GM23248 (cell line): Measurements from ENCODE around the gene ZBTB7C. TPM values are rescaled to one million over a fixed set of nuclear protein-coding genes. Genes with fewer than 3 reads are reported as not detected.

Experiments used
- DNase-seq: peaks from one replicate; pipeline ENCODE4 v3.0.0-alpha.2; 2015
- H2AFZ ChIP-seq: fragments of 200-600 bp; sonication (generic); 2 replicates; pipeline ENCODE4 v1.6.1; 2016; ENCODE audit warnings: antibody characterized with exemption
- H3F3A ChIP-seq: fragments of 200-600 bp; sonication (generic); 2 replicates; pipeline ENCODE4 v1.6.1; 2016; ENCODE audit warnings: mild to moderate bottlenecking, antibody characterized with exemption, mixed run types; ENCODE audit not compliant: insufficient read depth
- H3K27ac ChIP-seq: fragments of 200-600 bp; sonication (generic); 2 replicates; pipeline ENCODE4 v1.5.1; 2016; ENCODE audit warnings: mild to moderate bottlenecking
- H3K27me3 ChIP-seq: fragments of 200-600 bp; sonication (generic); replicated peaks from 2 replicates; pipeline ENCODE4 v1.6.1; 2016; ENCODE audit warnings: mild to moderate bottlenecking; ENCODE audit not compliant: insufficient read depth
- H3K36me3 ChIP-seq: fragments of 200-600 bp; sonication (generic); 2 replicates; pipeline ENCODE4 v1.6.1; 2016; ENCODE audit warnings: low read depth, mild to moderate bottlenecking
- H3K4me1 ChIP-seq: fragments of 200-600 bp; sonication (generic); 2 replicates; pipeline ENCODE4 v1.6.1; 2016; ENCODE audit warnings: mild to moderate bottlenecking; ENCODE audit not compliant: insufficient read depth
- H3K4me2 ChIP-seq: fragments of 200-600 bp; sonication (generic); one replicate; pipeline ENCODE4 v1.6.1; 2016; ENCODE audit warnings: mild to moderate bottlenecking; ENCODE audit not compliant: unreplicated experiment
- H3K4me3 ChIP-seq: fragments of 200-600 bp; sonication (generic); 2 replicates; pipeline ENCODE4 v1.5.1; 2016; ENCODE audit warnings: mild to moderate bottlenecking
- H3K79me2 ChIP-seq: fragments of 200-600 bp; sonication (generic); 2 replicates; pipeline ENCODE4 v1.6.1; 2016; ENCODE audit warnings: mild to moderate bottlenecking; ENCODE audit not compliant: insufficient read depth
- H3K9ac ChIP-seq: fragments of 200-600 bp; sonication (generic); 2 replicates; pipeline ENCODE4 v1.6.1; 2016; ENCODE audit warnings: mild to moderate bottlenecking
- H3K9me2 ChIP-seq: fragments of 200-600 bp; sonication (generic); 2 replicates; pipeline ENCODE4 v1.6.1; 2016; ENCODE audit warnings: mixed run types, mild to moderate bottlenecking, moderate library complexity; ENCODE audit not compliant: insufficient read depth
- H3K9me3 ChIP-seq: fragments of 200-600 bp; sonication (generic); one replicate; pipeline ENCODE4 v1.6.1; 2017; ENCODE audit warnings: low read depth
- H4K20me1 ChIP-seq: fragments of 200-600 bp; sonication (generic); 2 replicates; pipeline ENCODE4 v1.6.0; 2016; ENCODE audit not compliant: insufficient read depth
- EZH2 ChIP-seq: fragments of 200-600 bp; sonication (generic); IDR thresholded peaks from 2 replicates; pipeline ENCODE4 v1.6.1; 2018; ENCODE audit warnings: antibody characterized with exemption, mild to moderate bottlenecking; ENCODE audit not compliant: insufficient read depth, poor library complexity, severe bottlenecking
- EZH2phosphoT487 ChIP-seq: fragments of 200-600 bp; sonication (generic); IDR thresholded peaks from 2 replicates; pipeline ENCODE4 v1.6.1; 2018; ENCODE audit warnings: antibody characterized with exemption, moderate library complexity, mild to moderate bottlenecking, low read depth; ENCODE audit not compliant: insufficient read depth
- WGBS, 2 experiments: methylation state at CpG; one replicate each; pipeline ENCODE4 v1.1.6; 2015 to 2017; ENCODE audit warnings: low lambda C conversion rate in 2 of 2, low coverage in 1 of 2; ENCODE audit errors: missing lambda C conversion rate in 2 of 2; 5-methylcytosine and 5-hydroxymethylcytosine counted together
- in situ Hi-C: fragments of 300-500 bp; cut with MboI; formaldehyde crosslinking; loops from 2 replicates; pipeline ENCODE4 v1.15.0; 2020
- polyA plus RNA-seq: library from polyadenylated mRNA; unstranded; fragments of >200 nt; fragmentation: Nextera tagmentation; extraction: Ambion mirVana; gene quantifications from 2 replicates; pipeline ENCODE4 v1.2.1, GENCODE V29; 2016
- total RNA-seq: library from RNA; depleted of rRNA; stranded (reverse); fragments of >200 nt; shearing (Covaris generic); gene quantifications from 2 replicates; pipeline ENCODE4 v1.2.3, GENCODE V29; 2014

The ZBTB7C gene
- total and polyA plus RNA-seq, 2 experiments from 2014 or later: not detected

DNA sequence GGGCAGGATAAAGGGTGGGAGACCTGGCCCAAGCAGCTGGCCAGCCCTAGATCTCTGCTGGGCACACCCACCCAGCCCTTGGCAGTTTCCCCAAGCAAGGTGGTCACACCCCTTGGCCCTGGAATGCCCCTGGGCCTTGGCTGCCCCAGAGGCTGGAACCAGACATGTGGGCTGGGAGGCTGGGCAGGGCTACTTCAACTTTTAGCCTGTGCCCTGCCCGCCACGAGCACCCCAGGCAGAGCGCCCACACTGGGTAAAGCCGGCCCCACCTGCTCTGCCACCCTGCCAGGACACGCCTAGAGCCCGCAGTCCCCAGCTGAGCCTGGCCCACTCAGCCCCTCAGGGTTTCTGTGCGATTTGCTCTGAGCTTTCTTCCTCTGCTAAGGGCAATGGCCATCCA is 359.0 kb downstream of the ZBTB7C start:
- TF ChIP-seq EZH2 (no peak), EZH2phosphoT487 (no peak)
- Histone ChIP-seq H3K4me2 (no peak overlapping the region), H2AFZ (no peak overlapping the region), H3K9me3 (no peaks in the 10 kb centered on the region), H3K36me3 (no peaks in the 10 kb centered on the region), H3K27ac (no peak overlapping the region), H3K27me3 (peaks cover 21% of the 10 kb centered on the region; the same call in 1 of the 2 replicates), H3K4me3 (no peak overlapping the region), H3F3A (no peaks in the 10 kb centered on the region), H3K9ac (no peak overlapping the region), H3K4me1 (no peaks in the 10 kb centered on the region), H3K79me2 (no peaks in the 10 kb centered on the region), H4K20me1 (no peaks in the 10 kb centered on the region), H3K9me2 (no peaks in the 10 kb centered on the region)
- 40 to 45% methylated on average over 7 of the region's 7 CpGs for WGBS, 2 experiments
- no peak for DNase-seq
- in situ Hi-C loops: no loop called here

DNA sequence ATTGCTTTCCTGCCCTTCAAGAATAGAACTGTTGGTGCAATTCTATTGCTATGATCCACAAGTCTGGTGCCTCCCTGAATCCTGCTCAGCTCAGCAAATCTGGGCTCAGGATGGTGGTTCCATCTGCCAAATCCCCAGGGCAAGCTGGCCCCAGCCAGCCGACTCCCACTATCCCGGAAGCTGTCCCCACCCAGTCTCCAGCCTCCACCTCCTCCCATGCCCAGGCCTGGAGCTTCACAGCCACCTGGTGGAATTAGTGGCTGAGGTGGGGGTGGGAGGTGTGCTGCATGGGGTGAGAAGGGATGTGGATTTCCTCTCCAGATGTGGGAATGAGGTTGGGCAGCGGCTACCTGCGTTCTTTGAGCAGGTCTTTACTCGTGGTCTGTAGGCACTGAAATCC is 359.4 kb downstream of the ZBTB7C start:
- no peaks in the 10 kb centered on the region for H4K20me1 ChIP-seq
- no peak overlapping the region for H3K9ac ChIP-seq
- H3K4me2 ChIP-seq: no peak overlapping the region
- H3K9me3 ChIP-seq: no peaks in the 10 kb centered on the region
- no peaks in the 10 kb centered on the region for H3K36me3 ChIP-seq
- H3K27ac ChIP-seq: no peak overlapping the region
- no peak overlapping the region for H3K4me3 ChIP-seq
- no peak for TF ChIP-seq EZH2phosphoT487
- no peak for TF ChIP-seq EZH2
- H3F3A ChIP-seq: no peaks in the 10 kb centered on the region
- DNase-seq: no peak
- H3K27me3 ChIP-seq: peaks cover 21% of the 10 kb centered on the region; the same call in 1 of the 2 replicates
- no peaks in the 10 kb centered on the region for H3K79me2 ChIP-seq
- WGBS, 2 experiments: 13 to 19% methylated on average over 5 of the region's 5 CpGs
- no peaks in the 10 kb centered on the region for H3K9me2 ChIP-seq
- in situ Hi-C loops: no loop called here
- no peaks in the 10 kb centered on the region for H3K4me1 ChIP-seq
- no peak overlapping the region for H2AFZ ChIP-seq

DNA sequence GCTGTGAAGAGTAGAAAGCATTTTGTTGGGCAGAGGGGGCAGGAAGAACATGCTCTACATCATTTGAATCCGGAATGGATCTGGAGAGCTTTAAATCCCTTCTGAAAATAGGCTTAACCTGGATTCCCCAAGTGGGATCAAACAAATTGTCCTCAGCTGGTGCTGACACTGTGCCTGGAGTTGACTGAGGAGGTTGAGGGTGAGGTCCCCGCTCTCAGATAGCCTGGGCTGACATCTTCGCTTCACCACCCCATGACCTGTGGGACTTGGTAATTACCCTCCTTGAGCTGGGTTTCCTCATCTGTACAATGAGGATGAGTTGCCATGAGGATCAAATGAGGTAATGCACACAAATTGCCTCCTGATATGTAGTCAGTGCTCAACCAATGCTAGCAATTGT is 360.9 kb downstream of the ZBTB7C start:
- no peaks in the 10 kb centered on the region for H3F3A ChIP-seq
- H4K20me1 ChIP-seq: no peaks in the 10 kb centered on the region
- WGBS, 2 experiments: 75 to 84% methylated on average over 3 of the region's 3 CpGs
- H3K27ac ChIP-seq: no peak overlapping the region
- no peak overlapping the region for H2AFZ ChIP-seq
- in situ Hi-C loops: no loop called here
- no peaks in the 10 kb centered on the region for H3K79me2 ChIP-seq
- H3K4me3 ChIP-seq: no peak overlapping the region
- H3K4me2 ChIP-seq: no peak overlapping the region
- no peak for TF ChIP-seq EZH2
- no peak for TF ChIP-seq EZH2phosphoT487
- no peaks in the 10 kb centered on the region for H3K9me3 ChIP-seq
- H3K27me3 ChIP-seq: peaks cover 24% of the 10 kb centered on the region
- DNase-seq: no peak
- H3K36me3 ChIP-seq: no peaks in the 10 kb centered on the region
- H3K9me2 ChIP-seq: no peaks in the 10 kb centered on the region
- H3K9ac ChIP-seq: no peak overlapping the region
- no peaks in the 10 kb centered on the region for H3K4me1 ChIP-seq

DNA sequence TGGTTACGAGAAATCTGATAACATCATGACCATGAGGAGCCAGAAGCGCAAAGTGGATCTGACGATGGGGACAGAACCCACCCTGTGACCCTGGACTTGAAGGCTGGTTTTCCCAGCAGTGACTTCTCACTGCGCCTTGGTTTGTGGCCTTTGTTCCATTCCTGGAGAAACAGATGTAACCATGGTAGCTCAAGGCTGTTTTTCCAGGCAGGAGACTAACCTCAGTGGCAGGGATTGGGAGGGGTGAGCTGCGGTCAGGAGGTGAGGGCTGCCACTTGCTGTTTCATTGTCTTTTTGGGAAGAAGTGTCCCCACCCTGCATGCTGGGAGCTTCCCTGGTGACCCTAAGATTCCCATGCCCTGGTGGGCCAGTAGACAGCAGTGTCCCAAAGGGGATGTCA is 362.3 kb downstream of the ZBTB7C start:
- WGBS, 2 experiments: 74% methylated on average over 5 of the region's 5 CpGs
- H3F3A ChIP-seq: no peaks in the 10 kb centered on the region
- H4K20me1 ChIP-seq: no peaks in the 10 kb centered on the region
- H3K4me1 ChIP-seq: no peaks in the 10 kb centered on the region
- H2AFZ ChIP-seq: no peak overlapping the region
- no peaks in the 10 kb centered on the region for H3K79me2 ChIP-seq
- H3K27me3 ChIP-seq: peaks cover 19% of the 10 kb centered on the region
- no peaks in the 10 kb centered on the region for H3K9me2 ChIP-seq
- no peak for DNase-seq
- H3K9ac ChIP-seq: no peak overlapping the region
- TF ChIP-seq EZH2 (no peak), EZH2phosphoT487 (no peak)
- H3K27ac ChIP-seq: no peak overlapping the region
- in situ Hi-C loops: no loop called here
- no peak overlapping the region for H3K4me2 ChIP-seq
- H3K9me3 ChIP-seq: no peaks in the 10 kb centered on the region
- H3K36me3 ChIP-seq: no peaks in the 10 kb centered on the region
- no peak overlapping the region for H3K4me3 ChIP-seq

DNA sequence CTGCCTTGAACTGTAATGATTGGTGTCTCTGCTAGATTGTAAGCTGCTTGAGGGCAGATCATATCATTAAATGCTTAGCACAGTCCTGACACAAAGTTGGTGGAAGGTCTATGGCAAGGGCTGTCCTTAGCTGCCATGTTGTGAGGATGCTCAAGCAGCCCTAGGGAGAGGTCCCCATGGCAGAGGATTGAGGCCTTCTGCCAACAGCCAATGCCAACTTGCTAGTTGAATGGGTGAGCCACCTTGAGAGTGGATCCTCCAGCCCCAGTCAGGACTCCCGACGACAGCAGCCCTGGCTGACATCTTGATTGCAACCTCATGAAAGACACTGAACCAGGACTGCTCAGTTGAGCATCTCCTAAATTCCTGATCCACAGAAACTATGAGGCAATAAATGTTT is 363.4 kb downstream of the ZBTB7C start:
- Histone ChIP-seq H3K4me3 (no peak overlapping the region), H3K9me3 (no peaks in the 10 kb centered on the region), H2AFZ (no peak overlapping the region), H3K9me2 (no peaks in the 10 kb centered on the region), H4K20me1 (no peaks in the 10 kb centered on the region), H3K4me1 (no peaks in the 10 kb centered on the region), H3K79me2 (no peaks in the 10 kb centered on the region), H3K27me3 (peaks cover 19% of the 10 kb centered on the region), H3F3A (no peaks in the 10 kb centered on the region), H3K27ac (no peak overlapping the region), H3K9ac (no peak overlapping the region), H3K36me3 (no peaks in the 10 kb centered on the region), H3K4me2 (no peak overlapping the region)
- TF ChIP-seq EZH2phosphoT487 (no peak), EZH2 (no peak)
- 71 to 88% methylated on average over 2 of the region's 2 CpGs for whole genome bisulfite sequencing, 2 experiments
- no peak for DNase-seq
- in situ Hi-C loops: no loop called here
